Measurements from ENCODE around the gene SFTPA1.
"Not testable (repeated sequence)": the region's sequence is repeated elsewhere in the genome, so short reads cannot be mapped to it uniquely, and the experiment has no call there.

SFTPA1 gene

DNA sequence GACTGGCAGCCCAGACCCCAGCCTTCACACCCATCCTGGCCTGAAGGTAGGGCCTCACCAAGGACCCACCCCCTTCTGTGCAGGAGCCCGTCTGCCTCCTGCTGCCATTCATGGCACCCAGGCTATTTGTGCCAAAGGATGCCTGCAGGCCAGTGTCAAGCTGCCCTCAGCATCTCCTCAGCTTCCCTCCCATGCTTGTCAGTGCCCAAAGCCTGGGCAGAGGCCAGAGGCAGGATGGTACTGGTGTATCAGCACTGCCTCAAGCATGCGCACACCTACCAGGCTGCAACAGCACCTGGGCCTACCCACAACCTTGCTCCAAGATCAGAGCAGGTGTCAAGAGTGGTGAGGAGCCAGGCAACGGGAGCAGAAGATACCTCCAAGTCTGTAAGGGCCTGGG lies 27.6 kb downstream of the SFTPA1 start:
- Histone ChIP-seq H3K27me3 (ENCODE audit: insufficient read depth, low read length, poor library complexity) (no peaks in the 10 kb centered on the region), H3K36me3 (ENCODE audit: insufficient read depth, low read length) (no peaks in the 10 kb centered on the region), H3K9ac (ENCODE audit: low read depth, low read length) (no peak overlapping the region), H3K9me3 (ENCODE audit: insufficient read depth, low read length, severe bottlenecking) (no peaks in the 10 kb centered on the region), H3K4me3 (ENCODE audit: low read depth in 1 of 2, low read length in 2 of 2) (no peak overlapping the region), H3K4me2 (ENCODE audit: insufficient read depth, low read length) (no peak overlapping the region), H3K4me1 (ENCODE audit: insufficient read depth, low read length) (no peaks in the 10 kb centered on the region), H3K27ac (ENCODE audit: low read length) (no peak overlapping the region), H4K20me1 (ENCODE audit: insufficient read depth, low read length) (no peaks in the 10 kb centered on the region), H3K79me2 (ENCODE audit: insufficient read depth, low read length) (no peaks in the 10 kb centered on the region), H2AFZ (ENCODE audit: low read depth, low read length) (no peak overlapping the region)
- DNase-seq, result no peak
- no peak for TF ChIP-seq EZH2 (IDR thresholded peaks at IDR 0.05; ENCODE audit: borderline replicate concordance, low read depth, low read length, severe bottlenecking)
- ATAC-seq (ENCODE audit: insufficient read depth, low read depth), result no peak

DNA sequence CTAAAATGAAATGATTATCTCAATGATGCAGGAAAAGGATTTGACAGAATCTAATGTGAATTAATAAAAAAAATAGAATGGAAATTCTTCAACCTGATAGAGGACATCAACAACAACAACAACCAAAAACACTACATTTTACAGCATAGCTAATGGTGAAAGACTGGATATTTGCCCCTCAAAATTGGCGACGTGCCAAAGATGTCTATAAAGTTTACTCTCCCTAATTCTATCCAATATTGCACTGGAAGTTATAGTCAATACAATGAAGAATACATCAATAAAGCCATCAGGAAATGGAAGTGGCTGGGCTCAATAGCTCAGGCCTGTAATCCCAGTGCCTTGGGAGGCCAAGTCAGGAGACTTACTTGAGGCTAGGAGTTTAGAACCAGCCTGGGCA lies 42.0 kb downstream of the SFTPA1 start:
- H3K4me3 ChIP-seq (ENCODE audit: low read depth in 1 of 2, low read length in 2 of 2); H3K27me3 ChIP-seq (ENCODE audit: insufficient read depth, low read length, poor library complexity); H3K27ac ChIP-seq (ENCODE audit: low read length); H3K9ac ChIP-seq (ENCODE audit: low read depth, low read length); H3K79me2 ChIP-seq (ENCODE audit: insufficient read depth, low read length); H3K9me3 ChIP-seq (ENCODE audit: insufficient read depth, low read length, severe bottlenecking); H4K20me1 ChIP-seq (ENCODE audit: insufficient read depth, low read length); H2AFZ ChIP-seq (ENCODE audit: low read depth, low read length); ATAC-seq (ENCODE audit: insufficient read depth, low read depth); DNase-seq; H3K36me3 ChIP-seq (ENCODE audit: insufficient read depth, low read length); H3K4me1 ChIP-seq (ENCODE audit: insufficient read depth, low read length); H3K4me2 ChIP-seq (ENCODE audit: insufficient read depth, low read length): not testable (repeated sequence)

DNA sequence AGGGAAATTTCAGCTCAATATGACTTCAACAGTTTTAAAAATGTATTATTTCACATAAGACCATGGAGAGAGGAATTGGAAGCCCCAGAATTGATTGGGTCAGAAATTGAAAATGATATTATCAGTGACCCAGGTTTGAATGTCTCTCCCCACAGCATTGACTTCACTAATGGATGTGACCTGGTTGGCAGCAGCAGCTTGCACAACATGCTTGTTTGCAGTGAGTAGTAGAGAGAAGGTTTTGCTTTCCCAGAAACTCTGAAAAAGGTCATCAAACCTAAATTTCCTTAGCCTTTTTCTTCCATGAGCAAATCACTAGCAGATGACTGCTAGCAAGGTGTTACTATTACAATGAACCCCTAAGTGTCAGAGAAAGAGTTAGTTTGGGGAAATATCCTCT lies 52.5 kb downstream of the SFTPA1 start:
- H3K79me2 ChIP-seq (ENCODE audit: insufficient read depth, low read length); ATAC-seq (ENCODE audit: insufficient read depth, low read depth); H3K9me3 ChIP-seq (ENCODE audit: insufficient read depth, low read length, severe bottlenecking); DNase-seq; H3K27ac ChIP-seq (ENCODE audit: low read length); H3K4me2 ChIP-seq (ENCODE audit: insufficient read depth, low read length); H3K4me3 ChIP-seq (ENCODE audit: low read depth in 1 of 2, low read length in 2 of 2); H3K4me1 ChIP-seq (ENCODE audit: insufficient read depth, low read length); H3K9ac ChIP-seq (ENCODE audit: low read depth, low read length); H4K20me1 ChIP-seq (ENCODE audit: insufficient read depth, low read length); H3K27me3 ChIP-seq (ENCODE audit: insufficient read depth, low read length, poor library complexity); H2AFZ ChIP-seq (ENCODE audit: low read depth, low read length); H3K36me3 ChIP-seq (ENCODE audit: insufficient read depth, low read length): not testable (repeated sequence)

DNA sequence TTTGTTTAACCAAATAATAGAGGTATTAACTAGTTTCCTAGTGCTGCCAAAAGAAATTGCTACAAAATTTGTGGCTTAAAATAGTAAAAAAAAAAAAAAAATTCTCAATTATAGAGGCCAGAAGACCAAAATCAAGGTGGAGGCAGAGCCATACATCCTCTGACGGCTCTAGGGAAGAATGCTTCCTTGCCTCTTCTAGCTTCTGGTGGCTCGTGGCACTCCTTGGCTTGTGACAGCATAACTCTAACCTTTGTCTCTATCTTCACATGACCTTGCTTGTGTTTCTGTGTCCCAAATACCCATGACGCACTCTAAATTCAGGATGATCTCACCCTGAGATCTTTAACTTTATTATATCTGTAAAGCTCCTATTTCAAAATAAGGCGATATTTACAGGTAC lies 53.9 kb downstream of the SFTPA1 start:
- not testable (repeated sequence) for H3K27ac ChIP-seq (ENCODE audit: low read length); H3K4me2 ChIP-seq (ENCODE audit: insufficient read depth, low read length); H3K27me3 ChIP-seq (ENCODE audit: insufficient read depth, low read length, poor library complexity); H4K20me1 ChIP-seq (ENCODE audit: insufficient read depth, low read length); H3K9me3 ChIP-seq (ENCODE audit: insufficient read depth, low read length, severe bottlenecking); DNase-seq; H2AFZ ChIP-seq (ENCODE audit: low read depth, low read length); ATAC-seq (ENCODE audit: insufficient read depth, low read depth); H3K36me3 ChIP-seq (ENCODE audit: insufficient read depth, low read length); H3K79me2 ChIP-seq (ENCODE audit: insufficient read depth, low read length); H3K4me3 ChIP-seq (ENCODE audit: low read depth in 1 of 2, low read length in 2 of 2); H3K4me1 ChIP-seq (ENCODE audit: insufficient read depth, low read length); H3K9ac ChIP-seq (ENCODE audit: low read depth, low read length)

Data from DND-41 (cell line).